K562 (cell line): ENCODE data around the gene ITGB5. TPM values are rescaled to one million over a fixed set of nuclear protein-coding genes. Genes with fewer than 3 reads are reported as not detected.

Source experiments
- ATAC-seq: fragments of 200-7000 bp; cut with Tn5 transposase; 3 replicates; pipeline ENCODE4 v1.9.1; 2020; ENCODE audit warnings: moderate library complexity
- BruUV-seq: library from RNA; stranded (reverse); fragments of 400-500 nt; replicated peaks from 2 replicates; lab custom pipeline; 2021; lab: Mats Ljungman, UMichigan
- CTCF ChIA-PET: fragments of 300-600 bp; formaldehyde crosslinking; extraction: SDS; loops from one replicate; lab custom pipeline; 2021; ENCODE audit warnings: low intra/inter-chr PET ratio; lab: Yijun Ruan, JAX
- POLR2A ChIA-PET: fragments of 300-600, 350-650 bp; sonication (Branson Sonifier 250); formaldehyde crosslinking; extraction: SDS; loops from one replicate; lab custom pipeline; 2021; ENCODE audit warnings: antibody characterized with exemption, inconsistent platforms; lab: Yijun Ruan, JAX
- DNase-seq, 4 experiments: peaks; one replicate each; pipeline versions ENCODE4 v3.0.0 to v3.0.0-alpha.2; 2011 to 2018; ENCODE audit warnings: low spot score in 3 of 4, mixed read lengths in 3 of 4; ENCODE audit errors: extremely low read depth in 1 of 4
- FAIRE-seq: peaks from 2 replicates; lab custom pipeline; 2011; peaks lifted over from hg19 to GRCh38; lab: Jason Lieb, UNC
- H2AFZ ChIP-seq: 2 replicates; pipeline ENCODE4 v1.6.0; 2011; ENCODE audit warnings: low read depth, low read length, control low read depth, inconsistent platforms
- H3K27ac ChIP-seq: fragments of 200-600 bp; 3 replicates; pipeline ENCODE4 v1.8.0; 2011; ENCODE audit warnings: low read depth, mild to moderate bottlenecking, control low read depth, inconsistent platforms, low read length, moderate library complexity, mixed read lengths; ENCODE audit errors: extremely low read depth
- H3K27me3 ChIP-seq, 2 experiments: fragments of 300-600 bp in 1 of 2; 2 replicates in 1 of 2; 3 replicates in 1 of 2; pipeline versions ENCODE4 v1.6.0 to v1.8.0; 2011; ENCODE audit warnings: inconsistent platforms in 2 of 2, low read length in 2 of 2, mild to moderate bottlenecking in 1 of 2, mixed read lengths in 1 of 2, moderate library complexity in 1 of 2; ENCODE audit not compliant: control insufficient read depth in 2 of 2, insufficient read depth in 2 of 2
- H3K36me3 ChIP-seq: fragments of 300-600 bp; 3 replicates; pipeline ENCODE4 v1.8.0; 2011; ENCODE audit warnings: mild to moderate bottlenecking, low read length, inconsistent platforms; ENCODE audit not compliant: control insufficient read depth, insufficient read depth
- H3K4me1 ChIP-seq, 2 experiments: fragments of 200-600 bp in 1 of 2; replicated peaks in 1 of 2; 2 replicates in 1 of 2; 3 replicates in 1 of 2; pipeline versions ENCODE4 v1.5.1 to v1.8.0; 2011; ENCODE audit warnings: inconsistent platforms in 2 of 2, low read length in 2 of 2, mild to moderate bottlenecking in 1 of 2, mixed read lengths in 1 of 2, moderate library complexity in 1 of 2; ENCODE audit not compliant: control insufficient read depth in 2 of 2, insufficient read depth in 2 of 2
- H3K4me2 ChIP-seq: 2 replicates; pipeline ENCODE4 v1.6.1; 2011; ENCODE audit warnings: low read length, control low read depth, inconsistent platforms, mixed read lengths; ENCODE audit not compliant: insufficient read depth
- H3K4me3 ChIP-seq: fragments of 200-600 bp; sonication (generic), shearing (Covaris generic); 2 replicates; pipeline ENCODE4 v1.5.1; 2016; ENCODE audit warnings: control low read depth, inconsistent platforms
- H3K79me2 ChIP-seq: fragments of 200-600 bp; 3 replicates; pipeline ENCODE4 v1.8.0; 2011; ENCODE audit warnings: low read length, inconsistent platforms; ENCODE audit not compliant: control insufficient read depth, insufficient read depth
- H3K9ac ChIP-seq, 2 experiments: 2 replicates each; pipeline versions ENCODE4 v1.6.0 to v1.6.1; 2011; ENCODE audit warnings: low read depth in 2 of 2, low read length in 2 of 2, control low read depth in 1 of 2, inconsistent platforms in 1 of 2, mild to moderate bottlenecking in 1 of 2, mixed read lengths in 1 of 2; ENCODE audit not compliant: insufficient read depth in 1 of 2
- H3K9me1 ChIP-seq: one replicate; pipeline ENCODE4 v1.6.0; 2011; ENCODE audit warnings: inconsistent platforms, mild to moderate bottlenecking, low read length, moderate library complexity; ENCODE audit not compliant: control insufficient read depth, insufficient read depth
- H3K9me3 ChIP-seq: replicated peaks from 2 replicates; pipeline ENCODE4 v1.5.1; 2011; ENCODE audit warnings: low read depth, low read length, inconsistent platforms; ENCODE audit not compliant: control insufficient read depth, insufficient read depth
- H4K20me1 ChIP-seq: replicated peaks from 2 replicates; pipeline ENCODE4 v1.6.1; 2011; ENCODE audit warnings: low read length, inconsistent platforms, mixed read lengths; ENCODE audit not compliant: control insufficient read depth, insufficient read depth
- CHAMP1 ChIP-seq: fragments of 450-650 bp; IDR thresholded peaks from 2 replicates; pipeline ENCODE4 v1.6.1; 2016; ENCODE audit warnings: mild to moderate bottlenecking
- CTCF ChIP-seq, 3 experiments: IDR thresholded peaks in 2 of 3; conservative IDR thresholded peaks in 1 of 3; 2 replicates each; pipeline ENCODE4 v1.5.1; 2011 to 2012; ENCODE audit warnings: low read length in 3 of 3, mild to moderate bottlenecking in 3 of 3, control low read depth in 2 of 3, improper control_type of control experiment in 1 of 3, inconsistent platforms in 1 of 3, low read depth in 1 of 3, mixed read lengths in 1 of 3, moderate library complexity in 1 of 3; ENCODE audit not compliant: insufficient read depth in 2 of 3
- ELK1 ChIP-seq: sonication (generic); formaldehyde crosslinking; IDR thresholded peaks from 2 replicates; pipeline ENCODE4 v1.8.1; 2022; ENCODE audit warnings: missing genetic modification reagents
- ETV1 ChIP-seq: fragments of 450-650 bp; conservative IDR thresholded peaks from 2 replicates; pipeline ENCODE4 v1.6.1; 2016; ENCODE audit warnings: missing genetic modification characterization, control low read depth, low read depth, missing compliant biosample characterization
- HDAC8 ChIP-seq: fragments of 450-650 bp; IDR thresholded peaks from 2 replicates; pipeline ENCODE4 v1.6.1; 2016; ENCODE audit warnings: mild to moderate bottlenecking, missing genetic modification characterization, moderate library complexity, missing compliant biosample characterization
- KDM2B ChIP-seq: fragments of 250-450 bp; sonication (Bioruptor Pico); IDR thresholded peaks from 2 replicates; pipeline ENCODE4 v1.8.0; 2021; ENCODE audit warnings: mild to moderate bottlenecking, moderate library complexity
- POLR2B ChIP-seq: fragments of 450-650 bp; IDR thresholded peaks from 2 replicates; pipeline ENCODE4 v1.6.1; 2018; ENCODE audit warnings: low read depth; ENCODE audit not compliant: partially characterized antibody
- RAD21 ChIP-seq, 2 experiments: fragments of 250-450 bp in 1 of 2; fragments of 450-650 bp in 1 of 2; sonication (Bioruptor Pico) in 1 of 2; formaldehyde crosslinking in 1 of 2; IDR thresholded peaks in 1 of 2; conservative IDR thresholded peaks in 1 of 2; 2 replicates each; pipeline versions ENCODE4 v1.4.0 to v1.8.0; 2020 to 2022; ENCODE audit warnings: mild to moderate bottlenecking in 2 of 2, moderate library complexity in 1 of 2
- RNF2 ChIP-seq: sonication (generic); IDR thresholded peaks from 2 replicates; pipeline ENCODE4 v1.6.1; 2016
- THAP7 ChIP-seq: fragments of 250-450 bp; sonication (Bioruptor Pico); IDR thresholded peaks from 2 replicates; pipeline ENCODE4 v1.5.0; 2021
- ZNF24 ChIP-seq: fragments of 450-650 bp; IDR thresholded peaks from 2 replicates; pipeline ENCODE4 v1.6.1; 2016
- ZNF431 ChIP-seq: sonication (generic); formaldehyde crosslinking; IDR thresholded peaks from 2 replicates; pipeline ENCODE4 v1.8.0; 2022; ENCODE audit warnings: mild to moderate bottlenecking, missing genetic modification reagents
- ZNF512 ChIP-seq: IDR thresholded peaks from 2 replicates; pipeline ENCODE4 v1.6.1; 2016; ENCODE audit warnings: missing genetic modification characterization, missing compliant biosample characterization
- WGBS: fragments of 100-300 bp; shearing (Covaris generic); methylation state at CpG from one replicate; pipeline ENCODE4 v1.1.6; 2016; ENCODE audit warnings: low coverage, mixed read lengths; ENCODE audit not compliant: insufficient coverage; ENCODE audit errors: missing lambda C conversion rate; 5-methylcytosine and 5-hydroxymethylcytosine counted together
- in situ Hi-C: fragments of 300-500 bp; cut with MboI; formaldehyde crosslinking; loops from 4 replicates; pipeline ENCODE4 v1.15.0; 2018; ENCODE audit warnings: inconsistent platforms, mixed read lengths
- intact Hi-C: fragments of 100-400 bp; cut with micrococcal nuclease; formaldehyde crosslinking; loops from 2 replicates; pipeline ENCODE4 v1.14.2; 2022
- polyA plus RNA-seq, 8 experiments: library from polyadenylated mRNA; depleted of rRNA in 4 of 8; stranded (reverse) in 5 of 8; unstranded in 3 of 8; fragments of >200 nt; fragmentation: Nextera tagmentation in 2 of 8; fragmentation: Illumina TruSeq in 1 of 8; extraction: Ambion mirVana in 2 of 8; extraction: Trizol in 1 of 8; gene quantifications; 2 replicates each; pipeline versions ENCODE4 v1.2.1 to v1.2.3, GENCODE V29; 2011 to 2014; ENCODE audit warnings: inconsistent platforms in 1 of 8, missing spikeins in 1 of 8
- total RNA-seq, 7 experiments: library from RNA; depleted of rRNA in 6 of 7; stranded (reverse); fragments of >200 nt in 6 of 7; fragmentation: Illumina TruSeq in 2 of 7; extraction: Trizol in 2 of 7; gene quantifications; 2 replicates each; pipeline versions ENCODE4 v1.2.1 to v1.2.3, GENCODE V29; 2011 to 2021; ENCODE audit warnings: low replicate concordance in 1 of 7

The ITGB5 gene
- total and polyA plus RNA-seq, 9 of the 15 experiments (the other 6 are each of a cell fraction or from before 2014, with no cell fraction given), result 1.7 to 46.8 (median 9.9) TPM

GRCh38 chr3:124851905-124852304 lies 35.3 kb downstream of the ITGB5 start (continued):
- no peak for TF ChIP-seq CTCF (IDR thresholded peaks at IDR 0.05 in 2 of 3, conservative IDR thresholded peaks at IDR 0.05 in 1 of 3; ENCODE audit: insufficient read depth in 2 of 3, low read depth in 1 of 3, low read length in 3 of 3)

GRCh38 chr3:124851136-124851535 lies 36.0 kb downstream of the ITGB5 start:
- no TSS peak for BruUV-seq
- no peak for FAIRE-seq
- Histone ChIP-seq H3K9me3 (no peaks in the 10 kb centered on the region), H4K20me1 (no peaks in the 10 kb centered on the region), H3K9ac (no peak overlapping the region), H3K9me1 (no peaks in the 10 kb centered on the region), H3K27ac (no peak overlapping the region), H3K27me3 (no peaks in the 10 kb centered on the region), H3K4me3 (no peak overlapping the region), H3K4me1 (no peaks in the 10 kb centered on the region), H3K36me3 (no peaks in the 10 kb centered on the region; the same call in 2 of the 3 replicates), H3K79me2 (no peaks in the 10 kb centered on the region), H2AFZ (no peak overlapping the region), H3K4me2 (no peak overlapping the region)
- no peak for ATAC-seq
- ChIA-PET CTCF (no interaction called here), POLR2A (no interaction called here)
- intact Hi-C loops (no loop called here), in situ Hi-C loops (no loop called here)
- DNase-seq, result no peak
- 36% methylated on average over 3 of the region's 3 CpGs for WGBS
- TF ChIP-seq CHAMP1, result no peak
- no peak for TF ChIP-seq KDM2B (CRISPR knock-in tag)
- TF ChIP-seq RNF2, result no peak
- TF ChIP-seq THAP7 (CRISPR knock-in tag), result no peak
- no peak for TF ChIP-seq ZNF512 (tag)
- no peak for TF ChIP-seq HDAC8 (tag)
- no peak for TF ChIP-seq ELK1 (CRISPR knock-in tag)
- TF ChIP-seq POLR2B, result no peak
- no peak for TF ChIP-seq ZNF431 (CRISPR knock-in tag)
- no peak for TF ChIP-seq ZNF24
- TF ChIP-seq ETV1 (tag), result no peak
- no peak for TF ChIP-seq RAD21 (CRISPR knock-in tag; conservative IDR thresholded peaks at IDR 0.05 in 1 of 2, IDR thresholded peaks at IDR 0.05 in 1 of 2)
